ENCODE data around the gene MAP3K10.

MAP3K10 gene

GRCh38 chr19:40251991-40252390, 60.8 kb downstream of the MAP3K10 start:
- DNase-seq: no peak

GRCh38 chr19:40252395-40252794, 61.2 kb downstream of the MAP3K10 start:
- DNase-seq: no peak

- DNase-seq: no peak
Observed at GRCh38 chr19:40253611-40254092, 62.4 kb downstream of the MAP3K10 start.

GRCh38 chr19:40254714-40255418, 63.6 kb downstream of the MAP3K10 start:
- DNase-seq: no peak

GRCh38 chr19:40255619-40256166, 64.5 kb downstream of the MAP3K10 start:
- DNase-seq: no peak

DNA sequence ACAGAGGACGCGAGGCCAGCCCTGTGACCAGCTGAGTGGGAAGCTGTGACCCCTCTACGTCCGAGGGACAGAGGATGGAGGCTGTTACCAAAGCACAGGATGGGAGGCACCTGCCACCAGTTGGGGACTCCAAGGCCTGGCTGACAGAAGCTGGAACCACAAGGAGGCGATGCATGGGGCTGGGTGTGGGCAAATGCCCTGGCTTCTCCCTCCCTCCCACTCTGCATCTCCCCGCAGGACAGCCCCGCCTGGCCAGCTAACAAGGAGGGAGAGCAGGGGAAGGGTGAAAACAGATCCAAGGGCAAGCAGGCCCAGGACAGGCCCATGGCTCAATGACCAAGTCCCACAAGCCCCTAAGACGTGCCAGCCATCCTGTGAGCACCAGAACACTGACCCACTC, 65.3 kb downstream of the MAP3K10 start:
- DNase-seq: no peak

GRCh38 chr19:40257096-40257517, 65.9 kb downstream of the MAP3K10 start:
- DNase-seq: no peak

GRCh38 chr19:40261631-40262030, 70.4 kb downstream of the MAP3K10 start:
- DNase-seq: no peak

GRCh38 chr19:40262422-40262821, 71.2 kb downstream of the MAP3K10 start:
- no peak for DNase-seq

GRCh38 chr19:40263440-40264313, 72.5 kb downstream of the MAP3K10 start:
- DNase-seq: no peak

DNA sequence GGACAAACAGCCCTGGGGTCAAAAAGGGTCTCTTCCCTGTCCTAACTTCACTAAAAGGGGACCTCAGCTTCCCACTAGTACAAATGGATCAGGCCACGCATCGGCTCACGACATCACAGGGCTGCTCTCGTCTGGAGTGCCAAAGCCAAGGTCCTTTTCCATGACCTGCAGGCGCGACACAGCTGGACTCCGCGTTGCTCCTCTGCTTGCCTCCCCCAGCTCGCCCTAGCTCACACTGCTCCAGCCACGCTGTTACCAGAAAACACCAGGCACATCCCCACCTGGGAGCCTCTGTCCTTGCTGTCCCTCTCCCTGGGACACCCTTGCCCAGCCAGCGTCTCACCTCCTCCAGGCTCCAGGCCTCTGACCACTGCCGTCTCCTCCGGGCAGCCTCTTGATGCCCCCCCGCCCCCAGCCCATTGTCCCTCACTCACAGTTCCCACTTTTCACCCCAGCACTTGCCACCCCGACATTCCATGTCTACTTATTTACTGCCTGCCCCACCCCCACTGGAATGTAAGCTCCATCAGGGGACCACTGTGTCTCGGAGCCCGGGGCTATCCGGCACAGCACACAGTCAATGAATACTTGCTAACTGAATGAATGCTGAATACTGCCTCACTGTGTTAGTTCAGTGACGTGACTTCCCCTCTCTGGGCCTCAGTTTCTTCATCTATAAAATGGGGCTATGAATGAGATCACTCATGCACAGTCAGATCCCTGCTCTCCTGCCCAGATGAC, 73.3 kb downstream of the MAP3K10 start:
- DNase-seq: no peak
